ENCODE data around the gene RELL1.

DNA sequence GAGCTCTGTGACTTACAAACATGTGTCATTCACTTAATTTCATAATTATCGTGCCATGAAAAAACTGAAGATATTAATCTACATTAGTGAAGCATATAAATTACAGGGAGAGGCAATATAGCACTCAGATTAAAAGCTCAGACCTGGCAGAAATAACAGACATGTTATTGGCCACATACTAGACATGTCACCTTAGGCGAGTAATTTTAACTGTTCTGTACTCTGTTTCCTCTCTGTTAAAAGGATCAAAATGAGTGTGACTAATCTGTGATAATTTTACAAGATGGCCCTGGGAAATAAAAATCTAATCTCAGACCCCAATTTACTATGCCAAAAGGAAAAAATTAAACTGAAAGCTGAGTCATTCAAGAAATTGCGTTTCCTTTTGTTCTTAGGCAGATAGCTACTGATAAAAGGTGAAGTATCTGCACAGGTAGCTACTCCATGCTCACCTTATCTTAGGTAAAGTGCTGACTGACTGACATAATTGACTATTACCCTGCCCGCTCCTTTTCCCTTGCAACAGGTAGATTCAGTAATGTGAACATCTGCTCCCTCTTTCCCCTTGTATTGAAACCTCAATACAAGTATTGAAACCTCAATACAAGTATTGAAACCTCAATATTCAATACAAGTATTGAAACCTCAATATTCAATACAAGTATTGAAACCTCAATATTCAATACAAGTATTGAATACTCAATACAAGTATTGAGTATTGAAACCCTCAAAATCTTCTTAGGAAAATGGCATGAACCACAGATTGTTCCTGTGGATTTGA lies 33.2 kb downstream of the RELL1 start:
- TF ChIP-seq NFRKB (IDR thresholded peaks at IDR 0.05) (no peak), HDGF (IDR thresholded peaks at IDR 0.05; ENCODE audit: borderline replicate concordance) (no peak), SP1 (IDR thresholded peaks at IDR 0.05) (no peak), FOXK2 (IDR thresholded peaks at IDR 0.05) (no peak), CTBP1 (IDR thresholded peaks at IDR 0.05; ENCODE audit: borderline replicate concordance) (no peak), SUZ12 (IDR thresholded peaks at IDR 0.05) (no peak), FOXA1 (IDR thresholded peaks at IDR 0.05) (no peak), LEF1 (IDR thresholded peaks at IDR 0.05; ENCODE audit: borderline replicate concordance) (no peak), FOXM1 (IDR thresholded peaks at IDR 0.05; ENCODE audit: borderline replicate concordance) (no peak), ARNT (IDR thresholded peaks at IDR 0.05) (no peak), TARDBP (IDR thresholded peaks at IDR 0.05) (no peak), BHLHE40 (IDR thresholded peaks at IDR 0.05; ENCODE audit: borderline replicate concordance) (no peak)
- TF ChIP-seq, protein P1, sequence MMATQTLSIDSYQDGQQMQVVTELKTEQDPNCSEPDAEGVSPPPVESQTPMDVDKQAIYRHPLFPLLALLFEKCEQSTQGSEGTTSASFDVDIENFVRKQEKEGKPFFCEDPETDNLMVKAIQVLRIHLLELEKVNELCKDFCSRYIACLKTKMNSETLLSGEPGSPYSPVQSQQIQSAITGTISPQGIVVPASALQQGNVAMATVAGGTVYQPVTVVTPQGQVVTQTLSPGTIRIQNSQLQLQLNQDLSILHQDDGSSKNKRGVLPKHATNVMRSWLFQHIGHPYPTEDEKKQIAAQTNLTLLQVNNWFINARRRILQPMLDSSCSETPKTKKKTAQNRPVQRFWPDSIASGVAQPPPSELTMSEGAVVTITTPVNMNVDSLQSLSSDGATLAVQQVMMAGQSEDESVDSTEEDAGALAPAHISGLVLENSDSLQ (IDR thresholded peaks at IDR 0.05) = no peak
